ENCODE measurements around the gene NTN5.
A peak's percentile ranks its signal among the peaks of the same experiment; 100 is the strongest.
"Not testable (repeated sequence)": the region's sequence is repeated elsewhere in the genome, so short reads cannot be mapped to it uniquely, and the experiment has no call there.

NTN5 gene

GRCh38 chr19:48696353-48697010 is 23.7 kb upstream of the NTN5 start:
- DNase-seq (ENCODE audit: low read depth in 2 of 2) = no peak

GRCh38 chr19:48695743-48696352 is 23.0 kb upstream of the NTN5 start, which contains the start of gene FUT2:
Gene FUT2, plus strand, starts transcription at chr19:48695971. Its CDS starts 6,986 bp downstream, at chr19:48702957.
- DNase-seq (ENCODE audit: low read depth in 2 of 2) = no peak

GRCh38 chr19:48693629-48694028 is 20.8 kb upstream of the NTN5 start:
- not testable (repeated sequence) for DNase-seq (ENCODE audit: low read depth in 2 of 2)

DNA sequence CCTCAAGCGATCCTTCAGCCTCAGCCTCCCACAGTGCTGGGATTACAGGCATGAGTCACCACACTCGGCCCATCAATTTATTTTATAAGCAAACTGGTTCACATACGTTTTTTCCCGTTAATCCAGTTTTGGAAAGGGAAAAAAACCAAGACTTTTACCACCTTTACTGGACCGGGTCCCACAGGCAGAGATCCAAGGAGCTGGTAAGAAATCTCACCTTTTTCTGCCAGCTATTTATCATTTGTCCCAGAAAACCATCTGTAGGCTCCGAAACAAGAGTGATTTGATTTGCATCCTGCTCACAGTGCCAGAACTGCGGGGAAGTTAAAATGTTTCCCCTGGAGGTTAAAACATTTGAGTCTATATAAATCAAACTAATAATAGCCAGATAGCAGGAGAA is 16.6 kb upstream of the NTN5 start:
- DNase-seq (ENCODE audit: low read depth in 2 of 2) = no peak

DNA sequence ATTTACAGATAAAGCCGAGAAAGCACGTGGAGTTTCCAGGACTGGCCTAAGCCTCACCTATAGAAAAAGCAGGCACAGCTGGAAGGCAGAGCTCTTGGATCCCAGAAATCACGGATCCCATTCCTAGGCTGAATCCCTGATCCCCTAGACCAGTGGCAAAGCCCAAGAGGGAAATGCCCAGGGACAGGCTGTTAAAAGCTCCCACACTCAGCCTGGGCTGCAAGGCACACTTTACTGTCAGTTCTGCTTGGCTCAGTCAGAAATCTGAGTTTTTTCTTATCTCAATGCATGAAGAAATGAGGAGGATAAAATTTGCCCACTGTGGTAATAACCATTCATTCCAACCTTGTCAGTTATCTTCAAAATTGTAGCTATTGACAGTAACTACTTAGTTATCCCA is 15.0 kb upstream of the NTN5 start:
- DNase-seq (ENCODE audit: low read depth in 2 of 2) = no peak

GRCh38 chr19:48686637-48687036 is 13.8 kb upstream of the NTN5 start:
- DNase-seq (ENCODE audit: low read depth in 2 of 2) = not testable (repeated sequence)

- no peak for DNase-seq (ENCODE audit: low read depth in 2 of 2)
These were observed 13.3 kb upstream of the NTN5 start for GRCh38 chr19:48686088-48686487.

- DNase-seq (ENCODE audit: low read depth in 2 of 2) = no peak
These were observed 12.8 kb upstream of the NTN5 start for GRCh38 chr19:48685583-48685982.

DNA sequence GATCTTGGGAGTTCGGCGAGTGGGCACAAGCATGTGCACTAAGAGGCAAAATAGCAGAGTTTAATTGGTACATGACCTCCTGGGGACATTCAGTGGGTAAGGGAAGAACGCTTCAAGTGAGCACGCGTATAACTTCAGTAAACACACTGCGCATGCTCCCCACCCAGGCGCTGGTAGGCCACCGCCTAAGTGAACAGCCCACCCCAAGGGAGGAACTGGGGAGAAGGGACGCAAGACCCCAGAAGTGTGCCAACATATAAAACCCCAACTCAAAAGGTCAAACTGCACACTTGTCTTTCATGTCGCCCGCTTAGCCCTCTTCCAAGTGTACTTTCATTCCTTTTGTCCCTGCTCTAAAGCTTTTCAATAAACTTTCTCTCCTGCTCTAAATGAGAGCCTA is 10.5 kb upstream of the NTN5 start:
- no peak for DNase-seq (ENCODE audit: low read depth in 2 of 2)

DNA sequence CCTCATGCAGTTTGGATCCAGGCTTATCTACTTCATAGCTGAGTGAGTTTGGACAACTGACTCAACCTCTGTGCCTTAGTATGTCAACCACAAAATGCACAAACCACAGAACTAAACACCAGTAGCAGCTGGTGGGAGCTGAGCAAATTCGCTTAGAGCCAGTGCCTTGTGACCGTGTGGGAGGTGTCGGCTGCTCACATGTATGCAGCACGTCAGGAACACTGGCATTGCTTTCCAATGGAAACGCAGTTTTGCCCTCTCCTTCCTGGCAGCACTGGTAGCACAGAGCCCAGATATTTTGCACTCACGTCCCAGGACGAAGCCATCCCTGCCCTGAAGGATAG is 8.3 kb upstream of the NTN5 start:
- DNase-seq (ENCODE audit: low read depth in 2 of 2) = no peak

GRCh38 chr19:48680436-48681126 is 7.8 kb upstream of the NTN5 start:
- DNase-seq (ENCODE audit: low read depth in 2 of 2) = no peak

DNA sequence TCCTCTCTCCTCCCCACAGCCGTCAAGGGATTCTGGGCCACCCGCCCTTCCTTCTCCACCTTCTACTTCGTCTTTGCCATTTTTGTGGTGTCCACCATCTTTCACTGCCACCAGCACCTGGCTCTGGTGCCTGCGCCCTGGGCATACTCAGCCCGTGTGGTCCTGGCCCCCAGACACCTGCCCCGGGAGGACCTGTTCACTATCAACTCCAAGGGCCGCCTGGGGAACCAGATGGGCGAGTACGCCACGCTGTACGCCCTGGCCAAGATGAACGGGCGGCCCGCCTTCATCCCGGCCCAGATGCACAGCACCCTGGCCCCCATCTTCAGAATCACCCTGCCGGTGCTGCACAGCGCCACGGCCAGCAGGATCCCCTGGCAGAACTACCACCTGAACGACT is 7.2 kb upstream of the NTN5 start:
- not testable (repeated sequence) for DNase-seq (ENCODE audit: low read depth in 2 of 2)

GRCh38 chr19:48678201-48678600 is 5.4 kb upstream of the NTN5 start:
- no peak for DNase-seq (ENCODE audit: low read depth in 2 of 2)

GRCh38 chr19:48676887-48677286 is 4.1 kb upstream of the NTN5 start:
- no peak for DNase-seq (ENCODE audit: low read depth in 2 of 2)

DNA sequence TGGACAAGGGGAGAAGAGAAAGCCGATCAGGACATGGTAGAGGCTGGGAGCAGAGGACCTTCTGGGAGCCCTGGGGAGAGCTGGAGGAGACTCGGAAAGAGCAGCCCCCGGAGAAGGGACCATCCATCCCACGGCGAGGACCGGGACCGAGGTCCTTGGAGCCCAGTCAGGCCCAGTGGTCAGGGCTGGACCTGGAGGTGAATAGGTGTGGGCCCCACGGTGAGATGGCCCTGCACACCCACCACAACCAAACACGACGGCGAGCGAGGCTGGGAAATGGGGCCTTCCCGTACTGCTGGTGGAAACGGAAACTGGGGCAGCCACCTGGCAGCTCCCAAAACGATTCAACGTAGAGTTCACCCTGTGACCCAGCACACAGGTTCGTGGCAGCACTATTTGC is 3.7 kb upstream of the NTN5 start:
- no peak for DNase-seq (ENCODE audit: low read depth in 2 of 2)

- peak; percentile 62 to 71 for DNase-seq (ENCODE audit: low read depth in 2 of 2)
These were observed 2.4 kb upstream of the NTN5 start for GRCh38 chr19:48674921-48675824.

GRCh38 chr19:48674216-48674809 is 1.5 kb upstream of the NTN5 start:
- DNase-seq (ENCODE audit: low read depth in 2 of 2) = no peak

- no peak for DNase-seq (ENCODE audit: low read depth in 2 of 2)
These were observed 751 bp upstream of the NTN5 start for GRCh38 chr19:48673436-48674100.

GRCh38 chr19:48671446-48671995 is 1.3 kb downstream of the NTN5 start:
- no peak for DNase-seq (ENCODE audit: low read depth in 2 of 2)

DNA sequence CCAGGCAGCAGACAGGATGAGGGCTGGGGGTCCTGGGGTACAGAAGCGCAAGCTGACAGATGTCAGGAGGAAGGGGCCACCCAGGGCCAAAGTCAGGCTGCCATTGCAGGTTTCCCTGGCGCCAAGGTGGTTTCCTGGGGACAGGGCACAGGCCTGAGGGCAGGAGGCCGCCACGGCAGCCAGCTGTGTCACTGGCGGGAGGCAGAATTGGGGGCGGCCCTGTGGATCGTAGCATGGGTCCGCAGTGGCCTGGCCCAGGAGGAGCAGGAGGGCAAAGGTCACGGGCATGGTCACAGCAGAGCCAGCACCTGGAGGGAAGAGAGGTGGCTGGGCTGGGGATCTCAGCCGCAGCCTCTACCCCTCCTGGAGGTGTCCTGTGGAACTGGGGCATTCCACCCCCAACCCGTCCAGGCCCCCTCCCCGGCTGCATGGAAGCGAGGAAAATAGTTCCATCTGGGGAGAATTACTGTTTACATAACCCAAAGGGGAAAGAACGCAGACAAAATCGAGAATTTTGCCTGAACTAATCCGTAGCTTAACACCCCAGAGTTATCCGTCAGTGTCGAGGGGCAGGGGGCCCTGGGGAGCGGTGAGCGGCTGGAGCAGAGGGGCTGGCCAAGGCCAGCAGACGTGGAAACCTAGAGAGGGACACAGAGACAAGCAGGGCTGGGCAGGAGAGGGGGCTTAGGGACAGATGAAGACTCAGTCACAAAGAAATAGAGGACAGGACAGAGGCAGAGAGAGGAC is 1.9 kb downstream of the NTN5 start:
- no peak for DNase-seq (ENCODE audit: low read depth in 2 of 2)
